Ishikawa (cell line): ENCODE data around the gene TAF11L13.
"Not testable (repeated sequence)": the region's sequence is repeated elsewhere in the genome, so short reads cannot be mapped to it uniquely, and the experiment has no call there.

Source experiments
- CEBPB ChIP-seq: IDR thresholded peaks from 2 replicates; pipeline ENCODE4 v1.6.1; 2012
- CREB1 ChIP-seq: IDR thresholded peaks from 2 replicates; pipeline ENCODE4 v1.6.1; 2012; ENCODE audit warnings: low read depth
- EP300 ChIP-seq: IDR thresholded peaks from 2 replicates; pipeline ENCODE4 v1.6.1; 2012; ENCODE audit warnings: borderline replicate concordance
- FOXM1 ChIP-seq: IDR thresholded peaks from 2 replicates; pipeline ENCODE4 v1.6.1; 2012; ENCODE audit warnings: low read depth, borderline replicate concordance
- MAX ChIP-seq: IDR thresholded peaks from 2 replicates; pipeline ENCODE4 v1.6.1; 2012
- NFIC ChIP-seq: IDR thresholded peaks from 2 replicates; pipeline ENCODE4 v1.6.1; 2012
- RAD21 ChIP-seq: IDR thresholded peaks from 2 replicates; pipeline ENCODE4 v1.6.1; 2012; ENCODE audit warnings: low read depth
- REST ChIP-seq: IDR thresholded peaks from 2 replicates; pipeline ENCODE4 v1.6.1; 2012; ENCODE audit warnings: low read depth, mild to moderate bottlenecking
- TAF1 ChIP-seq: IDR thresholded peaks from 2 replicates; pipeline ENCODE4 v1.6.1; 2012; ENCODE audit warnings: low read depth, mild to moderate bottlenecking
- TCF12 ChIP-seq: IDR thresholded peaks from 2 replicates; pipeline ENCODE4 v1.6.1; 2012; ENCODE audit warnings: low read depth
- TEAD4 ChIP-seq: IDR thresholded peaks from 2 replicates; pipeline ENCODE4 v1.6.1; 2012
- USF1 ChIP-seq: IDR thresholded peaks from 2 replicates; pipeline ENCODE4 v1.6.1; 2012
- ZBTB7A ChIP-seq: IDR thresholded peaks from 2 replicates; pipeline ENCODE4 v1.6.1; 2012; ENCODE audit warnings: low read depth

Gene TAF11L13

GRCh38 chr5:17631788-17632187, at the start of gene TAF11L13:
Gene TAF11L13, plus strand, starts transcription at chr5:17632088.
- not testable (repeated sequence) for TF ChIP-seq NFIC, EP300, TAF1

GRCh38 chr5:17585658-17586057, 46.2 kb upstream of the TAF11L13 start, which contains the start of gene TAF11L7:
Gene TAF11L7, minus strand, starts transcription at chr5:17585758.
- not testable (repeated sequence) for TF ChIP-seq NFIC, MAX, TEAD4

- not testable (repeated sequence) for TF ChIP-seq MAX, NFIC, CEBPB
Measured at GRCh38 chr5:17590860-17591259, 41.0 kb upstream of the TAF11L13 start, which contains the start of gene TAF11L8. Gene TAF11L8, minus strand, starts transcription at chr5:17590960.

GRCh38 chr5:17594255-17594654, 37.6 kb upstream of the TAF11L13 start, which contains the start of gene TAF11L9:
Gene TAF11L9, minus strand, starts transcription at chr5:17594394.
- not testable (repeated sequence) for TF ChIP-seq REST, ZBTB7A, CREB1

GRCh38 chr5:17597728-17598127, 34.2 kb upstream of the TAF11L13 start, which contains the start of gene TAF11L10:
Gene TAF11L10, minus strand, starts transcription at chr5:17597828.
- not testable (repeated sequence) for TF ChIP-seq CREB1, TAF1, TCF12

- not testable (repeated sequence) for TF ChIP-seq ZBTB7A, CEBPB, USF1
Measured at GRCh38 chr5:17603880-17604279, 28.0 kb upstream of the TAF11L13 start, which contains the start of gene TAF11L11. Gene TAF11L11, plus strand, starts transcription at chr5:17604183.

GRCh38 chr5:17604951-17605350, 26.9 kb upstream of the TAF11L13 start:
- TF ChIP-seq ZBTB7A (no peak), TCF12 (no peak), EP300 (no peak), RAD21 (no peak), TAF1 (no peak), USF1 (no peak)

- not testable (repeated sequence) for TF ChIP-seq FOXM1, REST, CEBPB
Measured at GRCh38 chr5:17610092-17610491, 21.8 kb upstream of the TAF11L13 start, which contains the start of gene TAF11L12. Gene TAF11L12, plus strand, starts transcription at chr5:17610392.
